Neural progenitor cell (in vitro differentiated cells): ENCODE results near the gene UAP1L1. TPM values are rescaled to one million over a fixed set of nuclear protein-coding genes. Genes with fewer than 3 reads are reported as not detected.
"Not testable (repeated sequence)": the region's sequence is repeated elsewhere in the genome, so short reads cannot be mapped to it uniquely, and the experiment has no call there.

Experiments used
- DNase-seq: peaks from one replicate; pipeline ENCODE4 v3.0.0-alpha.2; 2016; ENCODE audit warnings: low spot score
- H2AFZ ChIP-seq: fragments of 200-600 bp; sonication (generic); replicated peaks from 2 replicates; pipeline ENCODE4 v1.6.1; 2016; ENCODE audit warnings: antibody characterized with exemption
- H3F3A ChIP-seq: fragments of 200-600 bp; sonication (generic); 2 replicates; pipeline ENCODE4 v1.6.1; 2016; ENCODE audit warnings: antibody characterized with exemption, low read depth
- H3K27ac ChIP-seq: fragments of 200-600 bp; sonication (generic); 2 replicates; pipeline ENCODE4 v1.5.1; 2016; ENCODE audit warnings: mild to moderate bottlenecking
- H3K27me3 ChIP-seq: fragments of 200-600 bp; sonication (generic); 2 replicates; pipeline ENCODE4 v1.6.1; 2016; ENCODE audit warnings: mild to moderate bottlenecking, moderate library complexity
- H3K36me3 ChIP-seq: fragments of 200-600 bp; sonication (generic); 2 replicates; pipeline ENCODE4 v1.5.1; 2016
- H3K4me1 ChIP-seq: fragments of 200-600 bp; sonication (generic); 2 replicates; pipeline ENCODE4 v1.6.1; 2016; ENCODE audit warnings: mixed run types
- H3K4me2 ChIP-seq: fragments of 200-600 bp; sonication (generic); 2 replicates; pipeline ENCODE4 v1.6.1; 2016
- H3K4me3 ChIP-seq: fragments of 200-600 bp; sonication (generic); 2 replicates; pipeline ENCODE4 v1.5.1; 2016
- H3K79me2 ChIP-seq: fragments of 200-600 bp; sonication (generic); 2 replicates; pipeline ENCODE4 v1.6.1; 2016; ENCODE audit warnings: low read depth
- H3K9ac ChIP-seq: fragments of 200-600 bp; sonication (generic); 2 replicates; pipeline ENCODE4 v1.6.1; 2016
- H3K9me3 ChIP-seq: fragments of 200-600 bp; sonication (generic); 2 replicates; pipeline ENCODE4 v1.5.1; 2016; ENCODE audit warnings: low read depth
- H4K20me1 ChIP-seq: fragments of 200-600 bp; sonication (generic); 2 replicates; pipeline ENCODE4 v1.6.1; 2016; ENCODE audit warnings: low read depth
- H3K27ac Mint-ChIP-seq: 3 replicates; pipeline ENCODE4 v1.8.0; 2021; ENCODE audit warnings: mixed read lengths
- H3K27me3 Mint-ChIP-seq: 2 replicates; pipeline ENCODE4 v1.8.0; 2022; ENCODE audit warnings: low read depth, mild to moderate bottlenecking, inconsistent platforms, moderate library complexity, mixed read lengths; ENCODE audit not compliant: insufficient read depth
- H3K36me3 Mint-ChIP-seq: 3 replicates; pipeline ENCODE4 v1.8.0; 2021; ENCODE audit warnings: mixed read lengths
- H3K4me1 Mint-ChIP-seq: 3 replicates; pipeline ENCODE4 v1.8.0; 2021; ENCODE audit warnings: mixed read lengths
- H3K4me3 Mint-ChIP-seq: 3 replicates; pipeline ENCODE4 v1.8.0; 2021; ENCODE audit warnings: mild to moderate bottlenecking, moderate library complexity, mixed read lengths
- H3K9me3 Mint-ChIP-seq: 3 replicates; pipeline ENCODE4 v1.8.0; 2020; ENCODE audit warnings: mixed read lengths
- EZH2 ChIP-seq: fragments of 200-600 bp; sonication (generic); IDR thresholded peaks from 2 replicates; pipeline ENCODE4 v1.6.1; 2017; ENCODE audit warnings: antibody characterized with exemption, mild to moderate bottlenecking, moderate library complexity
- EZH2phosphoT487 ChIP-seq: fragments of 200-600 bp; sonication (generic); IDR thresholded peaks from 2 replicates; pipeline ENCODE4 v1.6.1; 2017; ENCODE audit warnings: antibody characterized with exemption
- total RNA-seq: library from RNA; depleted of rRNA; stranded (reverse); fragments of >200 nt; gene quantifications from 2 replicates; pipeline ENCODE4 v1.2.3, GENCODE V29; 2015; ENCODE audit warnings: low replicate concordance
- TF ChIP-seq, protein P1 (sequence below): fragments of 200-600 bp; sonication (generic); IDR thresholded peaks from 2 replicates; pipeline ENCODE4 v1.5.1; 2017; ENCODE audit warnings: antibody characterized with exemption, mild to moderate bottlenecking

Gene UAP1L1
- total RNA-seq, 1 donor from 2014 or later, result 0.51 TPM

- Histone ChIP-seq H4K20me1 (peaks cover 23% of the 10 kb centered on the region), H3K9ac (no peak overlapping the region), H2AFZ (no peak overlapping the region), H3K4me1 (peaks cover 17% of the 10 kb centered on the region), H3K79me2 (no peaks in the 10 kb centered on the region), H3K4me3 (no peak overlapping the region), H3K4me2 (no peak overlapping the region), H3K27ac (no peak overlapping the region), H3K9me3 (no peaks in the 10 kb centered on the region), H3K36me3 (no peaks in the 10 kb centered on the region), H3K27me3 (peaks cover 70% of the 10 kb centered on the region), H3F3A (peaks cover 27% of the 10 kb centered on the region)
- Mint-ChIP-seq H3K27me3 (peaks cover 32% of the 10 kb centered on the region), H3K4me1 (peaks cover 7% of the 10 kb centered on the region), H3K27ac (no peak overlapping the region), H3K36me3 (no peaks in the 10 kb centered on the region), H3K9me3 (no peaks in the 10 kb centered on the region), H3K4me3 (no peak overlapping the region)
- TF ChIP-seq EZH2 (no peak), EZH2phosphoT487 (no peak)
- DNase-seq, result no peak
These were observed 20.4 kb upstream of the UAP1L1 start for GRCh38 chr9:137056739-137057415.

GRCh38 chr9:137057545-137057944 lies 19.8 kb upstream of the UAP1L1 start:
- H3K36me3 Mint-ChIP-seq, result no peaks in the 10 kb centered on the region
- peaks cover 29% of the 10 kb centered on the region for H3K27me3 Mint-ChIP-seq
- Histone ChIP-seq H3K36me3 (no peaks in the 10 kb centered on the region), H3F3A (peaks cover 27% of the 10 kb centered on the region), H3K27ac (no peak overlapping the region), H2AFZ (no peak overlapping the region), H3K9me3 (no peaks in the 10 kb centered on the region), H3K4me3 (no peak overlapping the region), H3K4me2 (no peak overlapping the region), H3K4me1 (peaks cover 17% of the 10 kb centered on the region), H4K20me1 (peaks cover 23% of the 10 kb centered on the region), H3K79me2 (no peaks in the 10 kb centered on the region), H3K9ac (no peak overlapping the region), H3K27me3 (peaks cover 63% of the 10 kb centered on the region)
- H3K4me1 Mint-ChIP-seq, result peaks cover 7% of the 10 kb centered on the region
- H3K9me3 Mint-ChIP-seq, result no peaks in the 10 kb centered on the region
- no peak overlapping the region for H3K27ac Mint-ChIP-seq
- no peak overlapping the region for H3K4me3 Mint-ChIP-seq
- no peak for DNase-seq
- TF ChIP-seq EZH2 (no peak), EZH2phosphoT487 (no peak)
- TF ChIP-seq, protein P1, sequence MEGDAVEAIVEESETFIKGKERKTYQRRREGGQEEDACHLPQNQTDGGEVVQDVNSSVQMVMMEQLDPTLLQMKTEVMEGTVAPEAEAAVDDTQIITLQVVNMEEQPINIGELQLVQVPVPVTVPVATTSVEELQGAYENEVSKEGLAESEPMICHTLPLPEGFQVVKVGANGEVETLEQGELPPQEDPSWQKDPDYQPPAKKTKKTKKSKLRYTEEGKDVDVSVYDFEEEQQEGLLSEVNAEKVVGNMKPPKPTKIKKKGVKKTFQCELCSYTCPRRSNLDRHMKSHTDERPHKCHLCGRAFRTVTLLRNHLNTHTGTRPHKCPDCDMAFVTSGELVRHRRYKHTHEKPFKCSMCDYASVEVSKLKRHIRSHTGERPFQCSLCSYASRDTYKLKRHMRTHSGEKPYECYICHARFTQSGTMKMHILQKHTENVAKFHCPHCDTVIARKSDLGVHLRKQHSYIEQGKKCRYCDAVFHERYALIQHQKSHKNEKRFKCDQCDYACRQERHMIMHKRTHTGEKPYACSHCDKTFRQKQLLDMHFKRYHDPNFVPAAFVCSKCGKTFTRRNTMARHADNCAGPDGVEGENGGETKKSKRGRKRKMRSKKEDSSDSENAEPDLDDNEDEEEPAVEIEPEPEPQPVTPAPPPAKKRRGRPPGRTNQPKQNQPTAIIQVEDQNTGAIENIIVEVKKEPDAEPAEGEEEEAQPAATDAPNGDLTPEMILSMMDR, result no peak

GRCh38 chr9:137058521-137059234 lies 18.6 kb upstream of the UAP1L1 start:
- Mint-ChIP-seq H3K27me3 (peaks cover 23% of the 10 kb centered on the region), H3K4me1 (peaks cover 7% of the 10 kb centered on the region), H3K27ac (no peak overlapping the region), H3K9me3 (no peaks in the 10 kb centered on the region), H3K4me3 (no peak overlapping the region), H3K36me3 (no peaks in the 10 kb centered on the region)
- no peak overlapping the region for H3K27ac ChIP-seq
- H3K4me2 ChIP-seq, result no peak overlapping the region
- H3K4me3 ChIP-seq, result no peak overlapping the region
- TF ChIP-seq, protein P1, result no peak
- no peak for TF ChIP-seq EZH2
- H3K9ac ChIP-seq, result no peak overlapping the region
- peaks cover 52% of the 10 kb centered on the region for H3K27me3 ChIP-seq
- no peaks in the 10 kb centered on the region for H3K79me2 ChIP-seq
- no peak overlapping the region for H2AFZ ChIP-seq
- H3K36me3 ChIP-seq, result no peaks in the 10 kb centered on the region
- no peak for DNase-seq
- peaks cover 19% of the 10 kb centered on the region for H3F3A ChIP-seq
- H3K9me3 ChIP-seq, result no peaks in the 10 kb centered on the region
- peaks cover 12% of the 10 kb centered on the region for H3K4me1 ChIP-seq
- peaks cover 13% of the 10 kb centered on the region for H4K20me1 ChIP-seq

DNA sequence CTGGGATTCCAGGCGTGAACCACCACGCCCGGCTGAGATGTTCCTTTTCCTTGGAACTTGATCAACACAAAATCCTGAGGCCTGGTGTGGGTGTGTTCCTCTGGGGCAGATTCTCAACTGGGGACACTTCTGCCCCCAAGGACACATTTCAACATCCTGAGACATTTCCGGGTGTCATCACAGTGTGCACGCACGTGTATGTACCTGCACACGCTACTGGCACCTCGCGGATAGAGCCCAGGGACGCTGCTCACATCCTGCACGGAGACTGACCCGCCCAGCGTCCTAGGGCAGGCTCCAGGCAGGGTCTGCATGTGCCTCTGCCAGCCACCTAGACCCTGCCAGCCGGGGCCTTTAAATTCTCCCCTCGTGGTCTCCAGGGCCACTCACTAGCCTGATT lies 14.9 kb upstream of the UAP1L1 start:
- no peak overlapping the region for H3K27ac ChIP-seq
- no peaks in the 10 kb centered on the region for H3K9me3 Mint-ChIP-seq
- peaks cover 22% of the 10 kb centered on the region for H4K20me1 ChIP-seq
- H3K4me2 ChIP-seq, result no peak overlapping the region
- no peak for TF ChIP-seq EZH2phosphoT487
- no peak for TF ChIP-seq EZH2
- TF ChIP-seq, protein P1, result no peak
- no peak for DNase-seq
- H3K4me1 ChIP-seq, result no peaks in the 10 kb centered on the region
- no peak overlapping the region for H3K9ac ChIP-seq
- no peaks in the 10 kb centered on the region for H3K79me2 ChIP-seq
- no peak overlapping the region for H3K27ac Mint-ChIP-seq
- no peaks in the 10 kb centered on the region for H3K9me3 ChIP-seq
- H3K27me3 Mint-ChIP-seq, result peaks cover 14% of the 10 kb centered on the region
- H3K36me3 Mint-ChIP-seq, result no peaks in the 10 kb centered on the region
- no peaks in the 10 kb centered on the region for H3K36me3 ChIP-seq
- no peak overlapping the region for H3K4me3 Mint-ChIP-seq
- H3K4me3 ChIP-seq, result no peak overlapping the region
- H3K27me3 ChIP-seq, result peaks cover 14% of the 10 kb centered on the region
- peaks cover 4% of the 10 kb centered on the region for H3K4me1 Mint-ChIP-seq
- no peaks in the 10 kb centered on the region for H3F3A ChIP-seq
- H2AFZ ChIP-seq, result no peak overlapping the region

DNA sequence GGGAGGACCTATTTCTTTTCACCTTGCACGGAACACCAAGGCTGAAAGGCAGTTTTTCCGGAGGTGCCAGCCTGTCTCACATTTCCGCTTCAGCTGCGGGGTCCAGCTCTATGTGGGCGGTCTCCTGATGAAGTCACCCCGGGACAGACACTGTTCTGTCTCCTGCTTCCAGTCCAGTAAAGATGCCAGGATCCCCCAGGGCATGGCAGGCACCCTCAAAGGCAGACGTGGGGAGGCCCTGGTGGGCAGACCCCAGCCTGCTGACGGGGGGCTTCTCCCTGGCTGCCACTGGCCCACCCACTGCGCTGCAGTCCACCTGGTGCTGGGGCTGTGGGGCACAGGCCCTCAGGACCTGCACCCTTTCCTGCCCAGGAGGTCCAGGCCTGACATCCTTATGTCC lies 14.5 kb upstream of the UAP1L1 start:
- not testable (repeated sequence) for H3K4me3 ChIP-seq, H3K4me1 Mint-ChIP-seq, H3K27ac Mint-ChIP-seq, H2AFZ ChIP-seq, H3K4me2 ChIP-seq, H3K9me3 Mint-ChIP-seq, DNase-seq, H3K79me2 ChIP-seq, H3K9ac ChIP-seq, H3F3A ChIP-seq, H3K36me3 ChIP-seq, H3K4me1 ChIP-seq, H3K9me3 ChIP-seq, H3K4me3 Mint-ChIP-seq, H3K36me3 Mint-ChIP-seq, H3K27ac ChIP-seq
- H3K27me3 Mint-ChIP-seq, result peaks cover 11% of the 10 kb centered on the region
- H4K20me1 ChIP-seq, result peaks cover 26% of the 10 kb centered on the region
- peaks cover 10% of the 10 kb centered on the region for H3K27me3 ChIP-seq
